Stimulated activated CD4-positive, alpha-beta T cell treated with anti-CD3 and anti-CD28 coated beads, Interleukin-15, amount 100 ng/mL, for 48 hours (primary cell): Measurements from ENCODE around the gene CDC45.

Source experiments
- DNase-seq, 2 donors: peaks; one replicate each; pipeline ENCODE4 v3.0.0-alpha.2; 2020; ENCODE audit warnings: low read depth in 2 of 2

CDC45 gene

DNA sequence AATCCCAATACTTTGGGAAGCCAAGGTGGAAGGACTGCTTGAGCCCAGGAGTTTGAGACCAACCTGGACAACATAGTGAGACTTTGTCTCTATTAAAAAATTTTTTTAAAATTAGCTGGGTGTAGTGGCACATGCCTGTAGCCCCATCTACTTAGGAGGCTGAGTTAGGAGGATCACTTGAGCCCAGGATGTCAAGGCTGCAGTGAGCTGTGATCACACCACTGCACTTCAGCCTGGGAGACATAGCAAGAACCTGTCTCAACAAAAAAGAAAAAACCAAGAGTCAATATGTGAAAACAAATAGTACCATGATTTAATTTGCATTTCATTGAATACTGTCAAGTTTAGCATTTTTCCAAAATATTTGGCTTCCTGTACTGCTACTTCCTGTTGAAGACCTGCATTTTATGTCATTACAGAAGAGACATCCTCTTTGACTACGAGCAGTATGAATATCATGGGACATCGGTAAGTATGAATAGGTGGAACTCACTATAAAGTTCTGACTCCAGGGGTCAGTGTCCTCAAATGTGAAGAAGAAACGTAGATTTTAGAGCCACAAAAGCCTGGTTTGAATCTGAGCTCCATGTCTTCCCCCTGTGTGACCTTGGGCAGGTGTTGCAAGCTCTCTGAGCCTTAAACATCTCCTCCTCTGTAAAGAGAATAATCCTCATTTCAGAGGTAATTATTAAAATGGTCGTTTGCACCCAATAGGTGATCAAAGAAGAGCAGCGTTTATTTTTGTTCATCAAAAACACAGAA, 16.0 kb downstream of the CDC45 start:
- no peak for DNase-seq

DNA sequence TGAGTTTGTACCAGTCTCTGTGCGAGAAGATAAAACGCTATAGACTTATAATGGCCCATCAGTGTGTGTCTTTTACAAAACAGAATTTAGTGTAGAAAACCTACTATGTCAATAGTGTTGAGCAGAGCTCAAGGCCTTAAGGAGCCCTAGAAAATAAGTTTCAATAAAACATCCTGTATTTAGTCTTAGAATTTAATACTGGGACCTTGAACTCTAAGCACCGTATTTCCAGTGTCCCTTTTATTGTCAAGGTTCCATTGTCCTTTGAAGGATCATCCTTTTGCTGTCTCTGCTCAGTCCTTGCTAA, 16.6 kb downstream of the CDC45 start:
- DNase-seq, result no peak

DNA sequence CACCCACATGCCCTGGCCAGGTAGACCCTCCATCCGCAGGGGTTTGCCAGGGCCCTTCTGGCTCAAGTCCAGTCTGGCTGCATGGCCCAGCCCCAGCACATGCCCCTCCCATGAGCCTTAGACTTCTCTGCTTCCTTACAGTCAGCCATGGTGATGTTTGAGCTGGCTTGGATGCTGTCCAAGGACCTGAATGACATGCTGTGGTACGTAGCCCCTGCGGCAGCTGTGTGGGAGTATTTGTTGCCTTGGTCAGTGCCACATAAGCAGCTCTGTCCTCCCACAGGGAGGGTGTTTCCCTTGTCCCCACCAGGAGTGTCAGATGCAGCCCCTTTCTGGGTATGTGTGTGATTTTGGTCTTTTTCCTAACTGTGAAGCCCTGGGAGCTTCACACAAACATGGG, 17.5 kb downstream of the CDC45 start:
- DNase-seq, result no peak

DNA sequence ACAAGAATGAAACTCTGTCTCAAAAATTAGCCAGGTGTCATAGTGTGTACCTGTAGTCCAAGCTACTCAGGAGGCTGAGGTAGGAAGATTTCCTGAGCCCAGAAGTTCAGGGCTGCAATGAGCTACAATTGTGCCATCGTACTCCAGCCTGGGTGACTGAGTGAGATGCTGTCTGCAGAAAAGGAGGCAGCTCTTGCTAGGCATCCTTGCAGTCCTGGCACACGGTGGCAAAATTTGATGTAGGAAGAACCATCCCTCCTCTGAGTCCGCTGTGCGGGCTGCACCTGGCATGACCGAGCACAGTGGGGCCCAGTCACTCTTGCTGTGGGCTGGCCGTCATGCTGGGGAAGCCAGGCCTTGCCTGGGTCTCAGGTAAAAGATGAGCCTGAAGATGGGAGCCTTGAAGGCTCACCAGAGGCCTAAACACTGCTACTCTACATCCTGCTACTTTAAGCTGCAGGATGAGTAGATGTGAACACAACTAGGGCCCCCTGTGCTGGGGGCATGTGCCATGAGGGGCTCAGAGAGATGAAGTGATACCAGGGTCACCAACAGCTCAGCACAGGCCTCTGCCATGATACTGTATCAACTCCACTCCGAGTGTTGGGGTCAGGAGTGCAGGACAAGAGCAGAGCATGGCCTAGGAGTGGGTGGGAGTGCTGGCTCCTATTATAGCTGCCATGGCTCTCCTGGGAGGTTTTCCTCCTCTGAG, 18.6 kb downstream of the CDC45 start:
- no peak for DNase-seq

DNA sequence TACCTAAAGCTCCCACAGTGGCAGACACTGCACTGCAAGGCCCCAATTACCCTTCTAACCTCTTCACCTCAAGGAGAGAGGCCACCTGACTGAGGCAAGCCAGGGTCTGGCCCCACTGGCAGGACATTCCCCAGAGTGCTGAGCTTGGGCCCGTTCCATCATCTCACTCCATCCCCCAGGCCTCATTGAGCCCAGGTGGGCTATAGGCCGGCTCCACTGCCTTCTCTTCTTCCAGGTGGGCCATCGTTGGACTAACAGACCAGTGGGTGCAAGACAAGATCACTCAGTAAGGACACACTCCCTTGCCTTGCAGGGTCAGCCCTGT, 19.1 kb downstream of the CDC45 start:
- no peak for DNase-seq

DNA sequence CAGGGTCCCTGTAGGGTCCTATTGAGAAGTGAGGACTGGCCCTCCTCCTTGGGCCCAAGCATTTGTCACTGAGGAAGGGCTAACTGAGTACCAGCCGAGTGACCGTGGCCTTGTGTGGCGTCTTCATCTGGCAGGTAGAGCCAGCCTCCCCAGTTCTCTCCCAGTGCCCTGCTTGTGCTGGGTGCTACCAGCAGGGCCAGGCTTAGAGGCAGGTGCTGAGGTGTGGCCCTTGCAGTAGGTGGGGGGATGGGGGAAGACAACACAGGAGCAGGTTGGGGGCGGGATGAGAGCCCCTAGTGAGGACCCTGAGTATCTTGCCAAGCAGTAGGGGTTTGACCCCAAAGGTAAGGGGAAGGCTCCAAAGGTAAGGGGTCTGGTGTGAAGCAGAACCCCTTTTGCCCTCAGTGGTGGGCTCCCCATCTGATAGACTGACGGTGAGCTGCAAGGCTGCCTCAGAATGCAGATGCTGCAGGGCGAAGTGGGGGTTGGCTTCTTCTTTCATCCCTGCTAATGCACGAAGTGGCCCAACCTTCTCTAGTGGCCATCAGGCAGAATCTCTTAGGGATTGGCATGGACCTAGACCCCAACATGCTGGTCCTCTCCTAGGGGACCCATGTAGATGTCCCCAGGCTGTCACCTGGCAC, 19.6 kb downstream of the CDC45 start:
- no peak for DNase-seq

DNA sequence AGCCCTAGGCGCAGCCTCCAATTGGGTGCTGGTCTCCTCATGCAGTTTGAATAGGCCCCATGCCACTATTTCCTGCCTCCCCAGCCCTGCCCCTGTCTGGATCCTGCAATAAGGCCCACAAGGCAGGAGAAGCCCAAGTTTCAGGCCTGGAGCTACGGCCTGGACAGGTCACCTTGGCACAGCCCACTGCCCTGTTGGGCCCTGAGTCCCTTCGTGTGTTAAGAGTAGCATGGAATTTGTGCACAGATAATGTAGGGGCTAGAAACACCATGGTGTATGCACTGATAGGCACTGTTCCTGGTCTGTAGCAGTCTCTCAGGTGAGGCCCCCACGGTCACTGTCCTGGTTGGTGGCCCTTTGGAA, 20.1 kb downstream of the CDC45 start:
- DNase-seq, result no peak

DNA sequence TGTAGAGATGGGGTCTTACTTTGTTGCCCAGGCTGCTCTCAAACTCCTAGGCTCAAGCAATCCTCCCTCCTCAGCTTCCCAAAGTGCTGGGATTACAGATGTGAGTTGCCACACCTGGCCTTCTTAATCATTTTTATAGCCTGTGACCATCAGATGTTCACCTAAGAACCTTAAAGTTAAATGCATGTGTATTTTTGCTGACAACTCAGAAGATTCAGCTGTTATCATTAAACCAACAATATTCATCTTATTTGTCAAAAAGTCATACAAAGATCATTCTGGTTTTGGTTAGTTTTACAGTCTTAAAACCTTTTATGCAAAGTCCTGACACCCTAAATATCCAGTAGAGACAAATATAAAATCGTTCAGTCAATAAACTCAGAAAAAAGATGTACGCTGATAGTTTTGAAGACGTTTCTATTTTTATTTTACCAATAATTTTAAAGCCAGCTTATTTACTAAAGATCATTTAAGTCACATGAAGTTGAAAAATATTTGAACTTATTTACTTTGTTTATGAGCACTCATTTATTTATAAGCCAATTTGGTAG, 22.3 kb downstream of the CDC45 start:
- DNase-seq, result no peak

DNA sequence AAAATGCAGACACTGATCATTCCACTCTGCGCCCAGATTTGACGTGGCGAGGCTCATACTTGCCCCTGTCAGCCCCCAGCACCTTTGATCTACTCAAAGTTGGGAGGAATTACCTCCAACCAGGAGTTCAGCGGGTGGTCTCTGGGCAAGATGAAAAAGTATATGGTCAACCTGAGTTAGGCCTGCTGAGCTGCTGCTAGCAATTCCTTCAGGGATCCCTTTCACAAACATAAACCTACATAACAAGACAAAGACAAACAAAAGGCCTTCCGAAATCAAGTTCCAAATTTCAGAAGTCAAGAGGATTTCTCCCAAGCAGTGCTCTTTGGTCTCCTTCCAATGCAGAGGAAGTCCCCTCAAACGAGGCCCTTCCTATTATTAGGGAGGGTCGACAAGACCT, 23.6 kb downstream of the CDC45 start:
- no peak for DNase-seq

DNA sequence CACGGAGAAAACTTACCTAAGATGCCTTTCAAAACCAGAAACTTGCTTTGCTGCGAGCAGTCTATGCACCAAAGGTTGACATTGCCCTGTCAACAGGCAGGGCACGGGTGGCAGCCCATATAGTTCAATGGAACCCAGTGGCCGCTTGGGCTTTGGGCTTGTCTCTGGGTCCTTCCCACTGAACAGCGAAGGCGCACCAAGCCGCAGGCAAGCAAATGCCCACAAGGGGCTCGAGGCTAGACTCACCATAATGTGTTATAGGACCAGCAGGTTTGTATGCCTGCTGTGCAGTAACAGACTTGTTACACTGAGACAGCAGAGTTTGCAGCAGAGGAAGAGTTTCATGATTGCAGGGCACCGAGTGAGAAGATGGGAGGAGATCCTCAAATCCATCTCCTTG, 24.1 kb downstream of the CDC45 start:
- no peak for DNase-seq

DNA sequence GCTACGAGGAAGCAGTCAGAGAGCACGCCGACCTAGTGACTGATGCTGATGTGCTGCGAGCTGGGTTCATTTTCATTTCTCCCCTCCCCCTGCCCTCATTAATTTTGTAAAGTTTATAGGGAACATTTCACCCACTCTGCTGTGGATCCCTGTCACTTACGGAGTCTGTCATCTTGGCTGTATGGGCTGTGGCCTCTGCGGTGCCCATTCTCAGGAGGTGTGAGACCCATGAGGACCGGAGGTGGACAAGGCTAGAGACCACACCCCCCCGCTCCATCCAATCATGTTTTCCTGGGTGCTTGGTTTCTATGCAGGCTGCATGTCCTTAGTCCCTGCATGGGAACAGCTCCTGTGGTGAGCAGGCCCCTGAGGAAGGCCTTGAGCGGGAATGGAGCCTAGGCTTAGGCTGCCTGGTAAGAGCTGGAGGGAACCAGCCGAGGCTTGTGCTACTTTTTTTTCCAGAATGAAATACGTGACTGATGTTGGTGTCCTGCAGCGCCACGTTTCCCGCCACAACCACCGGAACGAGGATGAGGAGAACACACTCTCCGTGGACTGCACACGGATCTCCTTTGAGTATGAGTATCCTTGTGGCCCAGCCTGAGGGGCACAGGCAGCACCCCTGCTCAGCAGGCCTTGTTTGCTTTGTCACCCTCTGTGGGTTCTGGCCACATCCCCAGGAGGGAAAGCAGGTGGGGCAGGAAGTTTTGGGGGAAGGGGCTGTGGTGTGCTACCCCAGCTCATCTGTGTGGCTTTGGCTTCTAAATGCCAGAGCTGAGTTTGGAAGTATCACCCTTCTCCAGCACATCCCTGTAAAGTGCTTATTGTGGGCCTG, 25.4 kb downstream of the CDC45 start:
- DNase-seq, result no peak

DNA sequence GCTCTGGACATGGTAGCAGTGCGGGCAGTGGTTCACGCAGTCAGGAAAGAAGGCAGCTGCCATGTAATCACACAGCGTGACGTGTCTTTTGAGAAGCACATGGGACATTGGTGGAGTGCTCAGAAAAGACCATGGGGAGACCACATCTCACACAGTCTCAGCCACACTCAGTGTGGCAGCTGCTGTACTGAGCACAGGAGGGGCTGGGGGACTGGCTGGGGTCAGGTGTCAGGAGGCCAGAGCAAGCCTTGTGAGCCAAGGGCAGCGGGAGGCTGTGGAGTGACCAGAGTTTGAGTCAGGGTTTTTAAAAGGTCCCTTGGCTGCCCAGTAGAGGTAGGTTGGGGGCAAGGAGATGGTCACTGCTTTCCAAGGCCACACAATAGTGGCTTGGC, 26.0 kb downstream of the CDC45 start:
- no peak for DNase-seq

DNA sequence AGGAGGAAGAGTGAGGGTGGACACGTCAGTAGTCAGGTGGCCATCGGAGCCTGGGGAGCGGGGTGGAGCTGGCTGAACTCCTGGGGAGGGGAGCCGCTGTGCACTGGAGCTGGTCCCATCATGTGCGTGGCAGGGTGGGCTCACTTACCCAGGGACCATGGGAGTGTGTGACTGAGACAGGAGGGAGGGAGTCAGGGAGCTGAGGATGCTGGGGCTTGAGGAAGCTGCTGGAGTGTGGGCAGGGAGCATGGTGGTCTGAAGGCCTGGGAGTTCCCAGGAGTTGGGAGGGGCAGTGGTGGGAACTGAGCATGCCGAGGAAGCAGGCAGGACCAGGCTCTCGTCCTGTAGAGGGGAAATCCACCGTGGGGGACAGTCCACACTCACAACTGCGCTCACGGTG, 26.5 kb downstream of the CDC45 start:
- DNase-seq, result no peak

DNA sequence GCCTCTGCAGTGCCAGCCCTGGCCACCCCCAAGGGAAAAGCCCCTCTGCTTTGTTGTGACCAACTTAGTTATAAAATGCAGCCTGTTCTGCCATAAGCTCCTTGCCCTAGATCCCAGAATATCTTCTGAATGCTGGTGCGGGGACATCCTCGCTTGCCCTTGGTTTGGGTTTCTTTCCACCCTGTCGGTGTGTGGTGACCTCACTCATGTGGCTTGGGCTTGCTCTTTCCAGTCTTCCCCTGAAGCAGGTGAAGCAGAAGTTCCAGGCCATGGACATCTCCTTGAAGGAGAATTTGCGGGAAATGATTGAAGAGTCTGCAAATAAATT, 27.8 kb downstream of the CDC45 start:
- DNase-seq, result no peak

DNA sequence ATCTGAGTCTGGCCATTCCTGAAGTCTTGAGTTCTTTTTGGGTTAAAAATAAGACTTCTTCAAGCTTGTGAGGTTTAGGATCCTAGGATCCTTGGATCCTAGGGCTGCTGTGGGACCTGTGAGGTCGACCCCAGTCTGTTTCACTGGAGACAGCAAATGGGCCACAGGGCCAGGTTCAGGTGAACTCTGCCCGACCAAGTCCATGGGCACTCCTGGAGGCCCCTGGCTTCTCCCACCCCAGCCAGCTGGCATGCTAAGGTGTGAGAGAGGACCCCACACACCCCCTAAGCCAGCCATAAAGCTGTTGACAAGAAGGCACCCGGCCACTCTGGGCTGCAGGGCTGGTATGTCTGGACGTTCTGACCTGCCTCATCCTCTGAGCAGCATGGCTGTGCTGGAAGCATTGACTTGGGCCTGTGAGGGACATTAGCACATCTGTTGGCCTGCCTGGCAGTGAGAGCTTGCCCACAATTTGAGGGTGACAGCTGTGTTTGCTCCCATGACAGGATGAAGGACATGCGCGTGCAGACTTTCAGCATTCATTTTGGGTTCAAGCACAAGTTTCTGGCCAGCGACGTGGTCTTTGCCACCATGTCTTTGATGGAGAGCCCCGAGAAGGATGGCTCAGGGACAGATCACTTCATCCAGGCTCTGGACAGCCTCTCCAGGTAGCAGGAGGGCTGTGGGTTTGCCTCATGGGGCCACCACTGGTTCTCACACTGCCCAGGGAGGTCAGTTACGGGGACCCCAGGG, 28.5 kb downstream of the CDC45 start:
- DNase-seq, result no peak

DNA sequence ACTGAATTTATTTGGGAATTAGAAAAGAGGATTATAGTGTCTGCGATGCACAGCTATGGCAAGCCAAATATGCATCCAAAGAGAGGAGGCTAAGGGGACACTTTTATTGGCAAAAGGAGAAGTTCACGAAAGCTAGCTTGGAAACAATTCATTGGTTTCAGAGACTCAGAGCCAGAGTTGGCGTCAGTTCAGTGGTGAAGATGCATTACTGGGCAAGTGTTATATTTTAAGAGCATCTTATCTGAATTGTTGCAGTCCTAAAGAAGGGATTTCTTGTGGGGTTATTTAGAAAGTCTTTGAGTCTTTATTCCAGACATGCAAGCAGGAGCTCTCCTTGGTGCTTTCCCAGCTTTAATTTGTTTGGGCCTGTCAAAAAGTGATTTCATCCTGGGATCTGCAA, 29.5 kb downstream of the CDC45 start:
- no peak for DNase-seq

DNA sequence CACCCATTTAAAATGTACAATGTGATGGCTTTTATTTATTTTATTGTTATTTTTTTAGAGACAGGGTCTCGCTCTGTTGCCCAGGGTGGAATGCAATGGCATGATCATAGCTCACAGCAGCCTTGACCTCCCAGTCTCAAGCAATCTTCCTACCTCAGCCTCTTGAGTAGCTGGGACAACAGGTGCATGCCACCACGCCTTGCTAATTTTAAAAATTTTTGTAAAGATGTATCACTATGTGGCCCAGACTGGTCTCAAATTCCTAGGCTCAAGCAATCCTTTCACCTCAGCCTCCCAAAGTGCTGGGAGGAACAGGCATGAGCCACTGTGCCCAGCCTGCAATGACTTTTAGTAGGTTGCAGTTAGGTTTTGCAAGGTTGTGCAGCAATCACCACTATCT, 30.2 kb downstream of the CDC45 start:
- DNase-seq, result no peak

DNA sequence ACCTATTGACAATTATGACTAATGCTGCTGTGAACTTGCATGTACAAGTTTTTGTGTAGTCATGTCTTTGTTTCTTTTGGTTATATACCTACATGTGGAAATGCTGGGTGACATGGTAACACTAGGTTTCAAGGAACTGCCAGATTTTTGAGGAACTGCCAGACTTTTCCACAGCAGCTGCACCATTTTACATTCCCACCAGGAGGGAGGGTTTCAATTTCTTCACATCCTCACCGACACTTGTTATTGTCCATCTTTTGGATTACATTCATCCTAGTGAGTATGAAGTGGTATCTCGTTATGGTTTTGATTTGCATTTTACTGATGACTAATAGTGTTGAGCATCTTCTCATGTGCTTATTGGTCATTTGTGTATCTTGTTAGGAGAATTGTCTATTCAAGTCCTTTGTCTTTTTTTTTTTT, 31.2 kb downstream of the CDC45 start:
- no peak for DNase-seq

DNA sequence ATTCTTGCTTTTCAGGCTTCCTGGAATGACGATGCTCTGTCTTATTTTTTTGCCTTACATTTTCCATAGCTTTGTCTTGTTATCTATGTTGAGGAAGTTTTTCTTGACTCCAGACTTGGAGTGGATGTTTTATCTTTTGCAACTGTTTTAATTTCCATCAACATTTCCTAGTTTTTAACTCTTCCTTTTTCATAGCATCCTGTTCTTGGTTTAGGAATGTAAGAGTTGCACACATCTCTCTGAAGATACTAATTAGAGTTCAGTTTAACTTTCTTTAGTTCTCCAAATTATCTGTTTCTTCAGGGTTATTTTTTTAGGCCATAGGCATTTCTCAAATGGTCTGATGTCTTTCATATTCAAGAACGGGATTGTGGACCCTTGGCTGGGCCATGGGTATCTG, 34.1 kb downstream of the CDC45 start:
- no peak for DNase-seq

DNA sequence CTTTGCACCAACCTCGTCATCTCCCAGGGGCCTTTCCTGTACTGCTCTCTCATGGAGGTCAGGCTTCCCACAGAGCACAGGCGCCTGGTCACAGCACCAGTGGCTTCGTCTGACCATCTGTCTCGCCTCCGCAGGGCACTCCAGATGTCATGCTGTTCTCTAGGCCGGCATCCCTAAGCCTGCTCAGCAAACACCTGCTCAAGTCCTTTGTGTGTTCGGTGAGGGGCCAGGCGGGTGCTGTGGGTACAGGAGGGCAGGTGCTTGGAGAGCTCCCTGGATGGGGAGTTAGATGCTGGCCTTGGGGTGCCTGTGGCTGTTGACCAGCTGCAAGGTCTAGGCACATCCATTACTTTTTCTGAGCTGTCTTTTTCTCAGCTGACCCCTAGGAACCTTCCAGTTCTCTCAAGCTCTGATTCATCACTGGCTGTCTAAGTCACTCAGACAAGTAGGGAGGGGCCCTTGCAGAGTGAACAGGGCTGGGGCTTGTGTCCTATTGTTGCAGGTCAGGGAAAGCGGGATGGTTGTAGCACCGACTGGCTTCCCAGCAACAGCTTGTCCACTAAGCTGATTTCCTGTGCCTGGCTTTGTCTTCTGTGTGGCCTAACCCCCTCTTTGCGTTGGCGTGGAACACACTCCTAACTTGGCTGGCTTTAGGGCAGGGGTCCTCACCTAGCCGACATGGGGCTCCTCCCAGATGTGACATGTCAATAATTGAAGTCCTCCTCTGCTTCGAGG, 35.3 kb downstream of the CDC45 start:
- no peak for DNase-seq
